ENCODE results near the gene RPTOR. TPM values are rescaled to one million over a fixed set of nuclear protein-coding genes. Genes with fewer than 3 reads are reported as not detected.

The RPTOR gene
- total and polyA plus RNA-seq, 2 donors (not counting 1 experiment from before 2014, with no cell fraction given), result 6.7 to 22.8 TPM

- Histone ChIP-seq H3K4me1 (ENCODE audit: control insufficient read depth, extremely low read depth, insufficient read depth, low read length) (peaks cover 3% of the 10 kb centered on the region), H3K4me2 (ENCODE audit: extremely low read depth, insufficient read depth, low read length) (no peak overlapping the region), H3K9ac (ENCODE audit: insufficient read depth, low read length) (no peak overlapping the region), H3K36me3 (ENCODE audit: control insufficient read depth, insufficient read depth, low read length) (peaks cover 2% of the 10 kb centered on the region), H3K79me2 (ENCODE audit: control insufficient read depth, insufficient read depth, low read length) (peaks cover 6% of the 10 kb centered on the region), H4K20me1 (ENCODE audit: control insufficient read depth, extremely low read depth, insufficient read depth, low read length) (no peaks in the 10 kb centered on the region), H2AFZ (ENCODE audit: low read length) (no peak overlapping the region), H3K4me3 (replicated peaks in 1 of 4; ENCODE audit: control extremely low read depth in 1 of 4, insufficient read depth in 1 of 4, low read depth in 3 of 4, low read length in 4 of 4) (no peak overlapping the region), H3K9me3 (ENCODE audit: control insufficient read depth, insufficient read depth, low read depth, low read length) (no peaks in the 10 kb centered on the region), H3K27ac (ENCODE audit: insufficient read depth, low read length) (no peak overlapping the region), H3K27me3 (ENCODE audit: control insufficient read depth, insufficient read depth, low read length) (no peaks in the 10 kb centered on the region)
- TF ChIP-seq EZH2 (IDR thresholded peaks at IDR 0.05; ENCODE audit: low read length, missing control alignments), result no peak
- TF ChIP-seq CTCF (conservative IDR thresholded peaks at IDR 0.05 in 1 of 2, IDR thresholded peaks at IDR 0.05 in 1 of 2; ENCODE audit: low read depth in 1 of 2, low read length in 2 of 2), result no peak
- DNase-seq (ENCODE audit: low read depth in 2 of 2), result no peak
These were observed 137.7 kb downstream of the RPTOR start for GRCh38 chr17:80682372-80682771.

- H3K4me3 ChIP-seq (replicated peaks in 1 of 4; ENCODE audit: control extremely low read depth in 1 of 4, insufficient read depth in 1 of 4, low read depth in 3 of 4, low read length in 4 of 4), result no peak overlapping the region
- H3K79me2 ChIP-seq (ENCODE audit: control insufficient read depth, insufficient read depth, low read length), result peaks cover 6% of the 10 kb centered on the region
- no peak overlapping the region for H3K4me2 ChIP-seq (ENCODE audit: extremely low read depth, insufficient read depth, low read length)
- H3K27ac ChIP-seq (ENCODE audit: insufficient read depth, low read length), result no peak overlapping the region
- H2AFZ ChIP-seq (ENCODE audit: low read length), result no peak overlapping the region
- H3K9ac ChIP-seq (ENCODE audit: insufficient read depth, low read length), result no peak overlapping the region
- TF ChIP-seq EZH2 (IDR thresholded peaks at IDR 0.05; ENCODE audit: low read length, missing control alignments) (no peak), CTCF (conservative IDR thresholded peaks at IDR 0.05 in 1 of 2, IDR thresholded peaks at IDR 0.05 in 1 of 2; ENCODE audit: low read depth in 1 of 2, low read length in 2 of 2) (no peak)
- DNase-seq (ENCODE audit: low read depth in 2 of 2), result no peak
- peaks cover 2% of the 10 kb centered on the region for H3K36me3 ChIP-seq (ENCODE audit: control insufficient read depth, insufficient read depth, low read length)
- peaks cover 3% of the 10 kb centered on the region for H3K4me1 ChIP-seq (ENCODE audit: control insufficient read depth, extremely low read depth, insufficient read depth, low read length)
- H3K27me3 ChIP-seq (ENCODE audit: control insufficient read depth, insufficient read depth, low read length), result no peaks in the 10 kb centered on the region
- H3K9me3 ChIP-seq (ENCODE audit: control insufficient read depth, insufficient read depth, low read depth, low read length), result no peaks in the 10 kb centered on the region
- H4K20me1 ChIP-seq (ENCODE audit: control insufficient read depth, extremely low read depth, insufficient read depth, low read length), result no peaks in the 10 kb centered on the region
These were observed 139.0 kb downstream of the RPTOR start for GRCh38 chr17:80683625-80684104.

- no peak overlapping the region for H2AFZ ChIP-seq (ENCODE audit: low read length)
- no peaks in the 10 kb centered on the region for H4K20me1 ChIP-seq (ENCODE audit: control insufficient read depth, extremely low read depth, insufficient read depth, low read length)
- TF ChIP-seq CTCF (conservative IDR thresholded peaks at IDR 0.05 in 1 of 2, IDR thresholded peaks at IDR 0.05 in 1 of 2; ENCODE audit: low read depth in 1 of 2, low read length in 2 of 2), result no peak
- no peak for TF ChIP-seq EZH2 (IDR thresholded peaks at IDR 0.05; ENCODE audit: low read length, missing control alignments)
- H3K36me3 ChIP-seq (ENCODE audit: control insufficient read depth, insufficient read depth, low read length), result peaks cover 2% of the 10 kb centered on the region
- no peak overlapping the region for H3K27ac ChIP-seq (ENCODE audit: insufficient read depth, low read length)
- no peaks in the 10 kb centered on the region for H3K4me1 ChIP-seq (ENCODE audit: control insufficient read depth, extremely low read depth, insufficient read depth, low read length)
- no peak for DNase-seq (ENCODE audit: low read depth in 2 of 2)
- peaks cover 6% of the 10 kb centered on the region for H3K79me2 ChIP-seq (ENCODE audit: control insufficient read depth, insufficient read depth, low read length)
- no peaks in the 10 kb centered on the region for H3K27me3 ChIP-seq (ENCODE audit: control insufficient read depth, insufficient read depth, low read length)
- H3K4me2 ChIP-seq (ENCODE audit: extremely low read depth, insufficient read depth, low read length), result no peak overlapping the region
- no peak overlapping the region for H3K4me3 ChIP-seq (replicated peaks in 1 of 4; ENCODE audit: control extremely low read depth in 1 of 4, insufficient read depth in 1 of 4, low read depth in 3 of 4, low read length in 4 of 4)
- H3K9ac ChIP-seq (ENCODE audit: insufficient read depth, low read length), result no peak overlapping the region
- H3K9me3 ChIP-seq (ENCODE audit: control insufficient read depth, insufficient read depth, low read depth, low read length), result no peaks in the 10 kb centered on the region
These were observed 143.2 kb downstream of the RPTOR start for GRCh38 chr17:80687839-80688238.
